RWPE1 (cell line): ENCODE measurements around the gene MOSPD3.

Experiments used
- CTCF ChIA-PET: fragments of 350-600 bp; sonication (Branson Sonifier 250); formaldehyde crosslinking; extraction: SDS; loops from one replicate; lab custom pipeline; 2021; lab: Yijun Ruan, JAX
- POLR2A ChIA-PET: fragments of 400-600 bp; formaldehyde crosslinking; extraction: SDS; loops from one replicate; lab custom pipeline; 2020; ENCODE audit warnings: antibody characterized with exemption; ENCODE audit not compliant: low non-redundant PET; lab: Yijun Ruan, JAX
- DNase-seq: peaks from one replicate; pipeline ENCODE4 v3.0.0; 2012; ENCODE audit warnings: low spot score
- H3K27ac ChIP-seq: fragments of 450-650 bp; 2 replicates; pipeline ENCODE4 v1.5.1; 2017
- TF ChIP-seq, protein P1 (sequence below): fragments of 450-650 bp; conservative IDR thresholded peaks from 2 replicates; pipeline ENCODE4 v1.5.1; 2017; ENCODE audit warnings: low read depth, mild to moderate bottlenecking

The MOSPD3 gene

GRCh38 chr7:100620804-100621203, 8.5 kb downstream of the MOSPD3 start:
- no peak overlapping the region for H3K27ac ChIP-seq
- TF ChIP-seq, protein P1, sequence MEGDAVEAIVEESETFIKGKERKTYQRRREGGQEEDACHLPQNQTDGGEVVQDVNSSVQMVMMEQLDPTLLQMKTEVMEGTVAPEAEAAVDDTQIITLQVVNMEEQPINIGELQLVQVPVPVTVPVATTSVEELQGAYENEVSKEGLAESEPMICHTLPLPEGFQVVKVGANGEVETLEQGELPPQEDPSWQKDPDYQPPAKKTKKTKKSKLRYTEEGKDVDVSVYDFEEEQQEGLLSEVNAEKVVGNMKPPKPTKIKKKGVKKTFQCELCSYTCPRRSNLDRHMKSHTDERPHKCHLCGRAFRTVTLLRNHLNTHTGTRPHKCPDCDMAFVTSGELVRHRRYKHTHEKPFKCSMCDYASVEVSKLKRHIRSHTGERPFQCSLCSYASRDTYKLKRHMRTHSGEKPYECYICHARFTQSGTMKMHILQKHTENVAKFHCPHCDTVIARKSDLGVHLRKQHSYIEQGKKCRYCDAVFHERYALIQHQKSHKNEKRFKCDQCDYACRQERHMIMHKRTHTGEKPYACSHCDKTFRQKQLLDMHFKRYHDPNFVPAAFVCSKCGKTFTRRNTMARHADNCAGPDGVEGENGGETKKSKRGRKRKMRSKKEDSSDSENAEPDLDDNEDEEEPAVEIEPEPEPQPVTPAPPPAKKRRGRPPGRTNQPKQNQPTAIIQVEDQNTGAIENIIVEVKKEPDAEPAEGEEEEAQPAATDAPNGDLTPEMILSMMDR = no peak
- ChIA-PET POLR2A (no interaction called here), CTCF (interaction anchor here (1.0 kb wide), 1 partner anchor 12 kb away, joined by 3 read pairs; no protein-coding TSS in a partner anchor)
- DNase-seq = no peak

- no peak for DNase-seq
- TF ChIP-seq, protein P1 = no peak
- ChIA-PET CTCF (no interaction called here), POLR2A (no interaction called here)
- 0 out of 2 replicates have a peak overlapping the region, but pooled peaks have one; percentile 0 for H3K27ac ChIP-seq
Measured at GRCh38 chr7:100621554-100621953, 9.2 kb downstream of the MOSPD3 start.

DNA sequence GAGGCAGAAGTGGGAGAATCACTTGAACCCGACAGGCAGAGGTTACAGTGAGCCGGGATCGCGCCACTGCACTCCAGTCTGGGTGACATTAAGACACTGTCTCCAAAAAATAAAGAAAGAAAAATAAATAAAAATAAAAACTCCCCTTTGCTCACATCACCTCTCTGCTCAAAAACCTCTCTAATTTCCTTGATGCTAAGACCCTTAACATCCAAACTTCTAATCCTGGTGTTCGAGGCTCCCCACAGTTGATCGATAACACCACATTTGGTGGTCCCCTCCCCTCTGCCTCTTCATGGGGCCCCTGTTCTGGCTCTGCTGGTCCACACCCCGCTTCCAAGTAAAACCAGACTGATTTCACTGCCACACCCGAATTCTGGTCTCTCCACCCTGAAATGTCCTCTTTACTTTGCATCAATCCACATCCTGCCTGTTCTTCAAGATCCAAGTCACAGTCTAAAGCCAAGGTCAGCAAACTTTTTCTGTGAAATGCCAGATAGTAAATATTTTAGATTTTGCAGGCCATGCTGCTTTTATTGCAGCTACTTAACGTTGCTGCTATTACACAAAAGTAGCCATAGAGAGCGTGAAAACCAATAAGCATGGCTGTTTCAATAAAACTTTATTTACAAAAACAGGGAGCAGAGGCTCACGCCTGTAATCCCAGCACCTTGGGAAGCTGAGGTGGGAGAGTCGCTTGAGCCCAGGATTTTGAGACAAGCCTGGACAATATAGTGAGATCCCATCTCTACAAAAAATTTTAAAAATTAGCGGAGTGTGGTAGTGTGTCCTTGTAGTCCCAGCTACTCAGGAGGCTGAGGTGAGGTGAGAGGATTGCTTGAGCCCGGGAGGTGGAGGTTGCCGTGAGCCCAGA, 11.8 kb downstream of the MOSPD3 start:
- CTCF ChIA-PET = no interaction called here
- TF ChIP-seq, protein P1 = no peak
- no peak for DNase-seq
- H3K27ac ChIP-seq = no peak overlapping the region
- POLR2A ChIA-PET = no interaction called here

DNA sequence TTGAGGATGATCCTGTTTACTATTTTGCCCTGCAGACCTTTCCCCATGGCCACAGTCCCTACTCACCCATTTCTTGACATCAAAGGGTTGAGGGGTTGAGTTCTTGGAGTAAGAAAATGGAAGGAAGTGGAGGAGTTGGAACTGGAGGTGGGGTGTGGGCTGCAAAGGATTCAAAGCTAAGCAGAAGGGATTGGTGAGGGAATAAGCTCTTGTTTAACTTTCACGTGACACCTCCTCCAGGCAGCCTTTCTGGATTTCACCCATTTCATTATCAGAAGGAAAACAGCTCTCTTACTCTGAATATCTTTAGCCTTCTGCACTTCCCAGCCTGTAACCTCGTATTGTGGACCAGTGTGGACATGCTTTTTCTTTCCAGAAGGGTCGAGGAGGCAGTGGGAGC, 13.7 kb downstream of the MOSPD3 start:
- CTCF ChIA-PET = interaction anchor here (0.6 to 1.1 kb wide), 2 partner anchors 79 to 82 kb away, joined by 3 to 4 read pairs; no protein-coding TSS in a partner anchor
- peak overlapping the region; percentile 67 for H3K27ac ChIP-seq
- no peak for DNase-seq
- TF ChIP-seq, protein P1 = no peak
- POLR2A ChIA-PET = no interaction called here

GRCh38 chr7:100626530-100627237, 14.3 kb downstream of the MOSPD3 start:
- CTCF ChIA-PET = interaction anchor here (0.6 to 1.1 kb wide), 3 partner anchors 71 to 83 kb away, joined by 3 to 6 read pairs (median 4); no protein-coding TSS in a partner anchor
- peak; percentile 98 for DNase-seq
- POLR2A ChIA-PET = no interaction called here
- peak overlapping the region; percentile 67 for H3K27ac ChIP-seq
- TF ChIP-seq, protein P1 = no peak

DNA sequence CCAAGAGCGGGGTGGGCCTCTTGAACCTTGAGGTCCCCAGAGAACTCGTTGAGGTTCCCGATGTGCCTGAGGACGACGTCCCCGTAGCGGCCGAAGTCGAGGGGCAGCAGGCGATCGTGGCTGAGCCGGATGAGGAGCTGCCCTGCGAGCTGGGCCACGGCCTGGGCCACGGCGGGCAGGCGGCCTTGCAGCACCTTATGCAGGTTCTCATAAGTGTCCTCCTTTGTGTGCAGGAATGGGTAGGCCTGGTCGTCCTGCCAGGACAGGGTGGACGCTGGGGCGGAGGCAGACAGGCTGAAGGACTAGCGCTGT, 14.9 kb downstream of the MOSPD3 start:
- no peak for DNase-seq
- peak overlapping the region; percentile 67 for H3K27ac ChIP-seq
- TF ChIP-seq, protein P1 = no peak
- ChIA-PET POLR2A (interaction anchor here (0.6 kb wide), 1 partner anchor 48 kb away, joined by 3 read pairs; no protein-coding TSS in a partner anchor), CTCF (interaction anchor here (0.7 to 1.1 kb wide), 2 partner anchors 71 to 78 kb away, joined by 4 to 6 read pairs; no protein-coding TSS in a partner anchor)
